ENCODE measurements around the gene ADRA2B. TPM values are rescaled to one million over a fixed set of nuclear protein-coding genes. Genes with fewer than 3 reads are reported as not detected.
A peak's percentile ranks its signal among the peaks of the same experiment; 100 is the strongest.

ADRA2B gene
- total RNA-seq, 1 experiment from 2014 or later, result not detected

DNA sequence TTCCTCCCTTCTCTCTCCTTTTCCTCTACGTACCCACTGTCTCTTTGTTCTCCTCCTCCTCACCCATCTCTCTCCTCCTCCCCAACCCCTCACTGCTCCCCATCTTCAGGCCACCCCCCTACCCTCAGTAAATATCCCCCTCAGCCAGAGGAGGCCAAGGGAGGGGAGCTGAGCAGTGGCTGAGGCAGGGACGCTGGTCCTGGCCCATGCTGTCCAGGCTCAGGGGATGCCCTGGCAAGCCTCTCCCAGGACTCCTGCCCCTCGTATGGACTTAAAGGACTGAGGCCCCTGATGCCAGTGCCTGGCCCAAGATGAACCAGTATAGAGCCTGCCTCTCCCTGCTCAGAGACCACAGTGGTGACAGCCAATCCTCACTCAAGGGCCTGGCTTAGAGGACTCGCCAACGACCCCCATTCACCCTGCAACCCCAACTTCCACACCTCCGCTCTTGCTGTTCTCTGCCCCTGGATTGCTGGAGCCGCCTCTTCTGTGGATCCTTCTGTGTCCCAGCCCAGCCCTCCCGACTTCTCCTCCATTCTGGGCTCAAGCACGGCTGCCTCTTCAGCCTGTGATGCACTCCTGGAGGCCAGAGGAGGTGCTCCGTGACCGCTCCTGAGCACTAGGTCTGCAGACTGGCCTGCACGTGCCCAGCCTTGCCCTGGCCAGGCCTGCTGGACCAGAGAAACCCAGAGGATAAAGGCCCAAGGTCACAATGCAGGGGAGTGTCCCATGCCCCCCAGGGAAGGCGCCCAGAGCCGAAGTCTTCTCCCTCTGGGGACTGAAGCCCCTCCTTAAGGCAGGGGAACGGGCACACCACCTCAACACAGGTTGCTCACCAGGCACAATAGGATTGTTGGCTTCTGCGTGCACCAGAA lies 38.4 kb upstream of the ADRA2B start:
- Mint-ChIP-seq H3K9me3 (ENCODE audit: unreplicated experiment) (no peaks in the 10 kb centered on the region), H3K4me1 (ENCODE audit: insufficient read depth, unreplicated experiment) (no peaks in the 10 kb centered on the region), H3K27ac (ENCODE audit: low read depth, unreplicated experiment) (no peak overlapping the region), H3K36me3 (ENCODE audit: insufficient read depth, unreplicated experiment) (no peaks in the 10 kb centered on the region), H3K4me3 (ENCODE audit: unreplicated experiment) (no peak overlapping the region), H3K27me3 (ENCODE audit: insufficient read depth, unreplicated experiment) (peaks cover 11% of the 10 kb centered on the region)
- no peak for TF ChIP-seq CTCF (IDR thresholded peaks at IDR 0.05; ENCODE audit: unreplicated experiment)
- no TSS peak for BruUV-seq (replicated peaks)
- POLR2A ChIA-PET, result no interaction called here
- DNase-seq (ENCODE audit: unreplicated experiment), result no peak
- CTCF ChIA-PET, result no interaction called here
- intact Hi-C loops (cut with micrococcal nuclease), result no loop called here

- no peaks in the 10 kb centered on the region for H3K36me3 Mint-ChIP-seq (ENCODE audit: insufficient read depth, unreplicated experiment)
- no peak overlapping the region for H3K4me3 Mint-ChIP-seq (ENCODE audit: unreplicated experiment)
- ChIA-PET CTCF (no interaction called here), POLR2A (no interaction called here)
- no TSS peak for BruUV-seq (replicated peaks)
- peaks cover 4% of the 10 kb centered on the region for H3K27me3 Mint-ChIP-seq (ENCODE audit: insufficient read depth, unreplicated experiment)
- H3K9me3 Mint-ChIP-seq (ENCODE audit: unreplicated experiment), result no peaks in the 10 kb centered on the region
- intact Hi-C loops (cut with micrococcal nuclease), result no loop called here
- no peak for TF ChIP-seq CTCF (IDR thresholded peaks at IDR 0.05; ENCODE audit: unreplicated experiment)
- no peak for DNase-seq (ENCODE audit: unreplicated experiment)
- H3K4me1 Mint-ChIP-seq (ENCODE audit: insufficient read depth, unreplicated experiment), result no peaks in the 10 kb centered on the region
- H3K27ac Mint-ChIP-seq (ENCODE audit: low read depth, unreplicated experiment), result no peak overlapping the region
Observed at GRCh38 chr2:96153991-96154431, 37.6 kb upstream of the ADRA2B start.

DNA sequence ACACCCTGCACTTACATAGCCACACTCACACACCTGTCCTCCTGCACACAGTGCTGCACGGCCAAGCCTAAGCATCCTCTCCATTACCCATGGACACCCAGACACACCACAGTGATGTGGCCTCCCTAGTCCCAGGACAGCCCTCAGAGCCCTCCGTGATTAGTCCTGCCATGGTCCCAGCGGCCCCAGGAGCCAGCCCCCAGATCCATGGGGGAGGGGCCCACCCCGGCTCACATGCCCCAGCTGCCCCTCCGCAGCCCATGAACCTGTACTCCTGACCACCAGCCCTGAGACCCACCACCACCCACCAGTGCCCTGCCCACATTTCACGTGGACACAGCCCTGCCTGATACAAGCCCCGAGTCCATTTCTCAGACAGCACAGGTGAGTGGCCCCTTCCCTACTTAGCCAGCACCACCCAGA lies 36.9 kb upstream of the ADRA2B start:
- DNase-seq (ENCODE audit: unreplicated experiment), result no peak
- intact Hi-C loops (cut with micrococcal nuclease), result no loop called here
- H3K4me3 Mint-ChIP-seq (ENCODE audit: unreplicated experiment), result no peak overlapping the region
- no peak for TF ChIP-seq CTCF (IDR thresholded peaks at IDR 0.05; ENCODE audit: unreplicated experiment)
- H3K27me3 Mint-ChIP-seq (ENCODE audit: insufficient read depth, unreplicated experiment), result no peaks in the 10 kb centered on the region
- H3K9me3 Mint-ChIP-seq (ENCODE audit: unreplicated experiment), result no peaks in the 10 kb centered on the region
- BruUV-seq (replicated peaks), result no TSS peak
- POLR2A ChIA-PET, result no interaction called here
- H3K27ac Mint-ChIP-seq (ENCODE audit: low read depth, unreplicated experiment), result no peak overlapping the region
- H3K36me3 Mint-ChIP-seq (ENCODE audit: insufficient read depth, unreplicated experiment), result no peaks in the 10 kb centered on the region
- peaks cover 4% of the 10 kb centered on the region for H3K4me1 Mint-ChIP-seq (ENCODE audit: insufficient read depth, unreplicated experiment)
- CTCF ChIA-PET, result no interaction called here

DNA sequence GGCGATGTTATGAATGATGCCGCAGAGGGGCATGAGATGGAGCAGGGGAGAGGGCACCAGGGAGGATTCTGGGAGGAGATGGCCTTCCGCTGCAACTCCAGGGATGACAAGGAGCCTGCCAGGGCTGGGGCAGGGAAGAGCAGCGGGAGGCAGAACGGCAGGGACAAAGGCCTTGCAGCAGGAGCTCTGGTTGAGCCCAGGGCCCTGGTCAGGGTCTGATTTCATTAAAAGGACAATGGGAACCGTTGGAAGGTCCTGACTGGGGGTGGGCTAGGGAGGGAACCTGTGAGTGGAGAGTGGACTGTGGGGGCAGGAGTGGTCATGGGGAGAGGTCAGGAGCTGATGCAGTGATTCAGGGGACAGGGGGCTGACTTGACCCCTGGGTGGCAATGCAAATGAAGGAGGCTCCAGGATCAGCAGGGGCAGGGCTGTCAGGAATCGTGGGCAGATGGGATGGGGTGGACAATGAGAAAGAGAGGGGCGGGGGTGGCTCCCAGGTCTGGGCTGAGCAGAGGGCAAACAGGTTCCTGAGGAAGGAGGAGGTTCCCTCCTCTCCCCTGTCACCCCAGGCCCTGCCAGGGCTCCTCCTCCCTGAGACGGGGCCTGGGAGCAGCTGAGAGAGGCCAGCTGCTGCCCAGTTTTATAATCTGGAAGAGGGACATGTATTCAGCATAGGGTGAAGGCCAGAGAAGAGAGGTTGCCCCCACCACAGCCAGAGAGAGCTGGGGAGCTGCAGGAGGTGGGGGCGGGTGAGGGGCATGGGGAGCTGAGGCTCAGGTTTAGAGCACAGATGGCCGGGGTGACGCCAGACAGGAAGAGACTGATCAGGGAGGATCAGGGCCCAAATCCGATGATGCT lies 36.2 kb upstream of the ADRA2B start:
- CTCF ChIA-PET, result interaction anchor here (2.8 kb wide), 1 partner anchor 22 kb away, joined by 8 read pairs; no protein-coding TSS in a partner anchor
- Mint-ChIP-seq H3K27ac (ENCODE audit: low read depth, unreplicated experiment) (peak overlapping the region; percentile 32), H3K9me3 (ENCODE audit: unreplicated experiment) (no peaks in the 10 kb centered on the region), H3K36me3 (ENCODE audit: insufficient read depth, unreplicated experiment) (no peaks in the 10 kb centered on the region), H3K27me3 (ENCODE audit: insufficient read depth, unreplicated experiment) (no peaks in the 10 kb centered on the region), H3K4me3 (ENCODE audit: unreplicated experiment) (no peak overlapping the region), H3K4me1 (ENCODE audit: insufficient read depth, unreplicated experiment) (peaks cover 6% of the 10 kb centered on the region)
- no peak for DNase-seq (ENCODE audit: unreplicated experiment)
- POLR2A ChIA-PET, result no interaction called here
- intact Hi-C loops (cut with micrococcal nuclease), result no loop called here
- no peak for TF ChIP-seq CTCF (IDR thresholded peaks at IDR 0.05; ENCODE audit: unreplicated experiment)
- BruUV-seq (replicated peaks), result no TSS peak

All from MCF 10A (cell line).